IMR-90 (cell line): ENCODE data around the gene AIRE. TPM values are rescaled to one million over a fixed set of nuclear protein-coding genes. Genes with fewer than 3 reads are reported as not detected.

Experiments
- ATAC-seq: fragments of 200-7000 bp; cut with Tn5 transposase; 2 replicates; pipeline ENCODE4 v1.9.1; 2020; ENCODE audit warnings: low read depth, mild to moderate bottlenecking, moderate library complexity
- BruUV-seq: library from RNA; stranded (reverse); fragments of 400-500 nt; replicated peaks from 2 replicates; lab custom pipeline; 2021; lab: Mats Ljungman, UMichigan
- CTCF ChIA-PET: fragments of 300-600 bp; formaldehyde crosslinking; extraction: SDS; loops from one replicate; lab custom pipeline; 2021; ENCODE audit warnings: antibody characterized with exemption; lab: Yijun Ruan, JAX
- POLR2A ChIA-PET: fragments of 300-600 bp; sonication (Branson Sonifier 250); formaldehyde crosslinking; loops from one replicate; lab custom pipeline; 2022; ENCODE audit warnings: antibody characterized with exemption; ENCODE audit not compliant: unreplicated experiment; lab: Charles Lee
- DNase-seq: peaks from one replicate; pipeline ENCODE4 v3.0.0; 2013
- H2AFZ ChIP-seq: replicated peaks from 2 replicates; pipeline ENCODE3; 2013; ENCODE audit warnings: low read length, mild to moderate bottlenecking; ENCODE audit not compliant: poor library complexity
- H2AK5ac ChIP-seq: 2 replicates; pipeline ENCODE4 v1.6.1; 2013; ENCODE audit warnings: low read depth, low read length, inconsistent platforms
- H2AK9ac ChIP-seq: replicated peaks from 2 replicates; pipeline ENCODE3; 2013; ENCODE audit warnings: mild to moderate bottlenecking, low read depth, low read length, moderate library complexity; ENCODE audit not compliant: poor library complexity
- H2BK120ac ChIP-seq: 2 replicates; pipeline ENCODE4 v1.6.1; 2013; ENCODE audit warnings: low read depth, low read length, inconsistent platforms
- H2BK15ac ChIP-seq: 3 replicates; pipeline ENCODE4 v1.6.1; 2013; ENCODE audit warnings: low read depth, low read length, inconsistent platforms
- H2BK20ac ChIP-seq: 2 replicates; pipeline ENCODE4 v1.6.1; 2013; ENCODE audit warnings: low read depth, mild to moderate bottlenecking, inconsistent platforms, low read length, moderate library complexity
- H2BK5ac ChIP-seq: 2 replicates; pipeline ENCODE4 v1.6.1; 2013; ENCODE audit warnings: mild to moderate bottlenecking, low read depth, low read length, inconsistent platforms; ENCODE audit not compliant: poor library complexity, severe bottlenecking
- H3K14ac ChIP-seq: replicated peaks from 2 replicates; pipeline ENCODE4 v1.6.1; 2013; ENCODE audit warnings: low read depth, low read length, inconsistent platforms
- H3K18ac ChIP-seq: 2 replicates; pipeline ENCODE4 v1.6.1; 2013; ENCODE audit warnings: low read depth, low read length, control low read depth
- H3K23ac ChIP-seq: 2 replicates; pipeline ENCODE4 v1.6.1; 2013; ENCODE audit warnings: low read depth, low read length, inconsistent platforms
- H3K27ac ChIP-seq: 2 replicates; pipeline ENCODE4 v1.5.1; 2013; ENCODE audit warnings: mild to moderate bottlenecking, control low read depth, low read length; ENCODE audit not compliant: insufficient read depth
- H3K27me3 ChIP-seq: 2 replicates; pipeline ENCODE4 v1.6.1; 2013; ENCODE audit warnings: low read length; ENCODE audit not compliant: control insufficient read depth, insufficient read depth
- H3K36me3 ChIP-seq: 2 replicates; pipeline ENCODE4 v1.6.1; 2013; ENCODE audit warnings: low read length, mixed read lengths; ENCODE audit not compliant: control insufficient read depth, insufficient read depth
- H3K4ac ChIP-seq: 2 replicates; pipeline ENCODE4 v1.6.1; 2013; ENCODE audit warnings: low read depth, low read length, inconsistent platforms
- H3K4me1 ChIP-seq: 2 replicates; pipeline ENCODE4 v1.6.1; 2013; ENCODE audit warnings: low read length, mixed read lengths; ENCODE audit not compliant: control insufficient read depth, insufficient read depth
- H3K4me2 ChIP-seq: 2 replicates; pipeline ENCODE4 v1.6.1; 2013; ENCODE audit warnings: low read depth, mild to moderate bottlenecking, control low read depth, low read length, moderate library complexity
- H3K4me3 ChIP-seq: 2 replicates; pipeline ENCODE4 v1.5.1; 2013; ENCODE audit warnings: low read depth, mild to moderate bottlenecking, control low read depth, low read length, moderate library complexity; ENCODE audit not compliant: insufficient read depth
- H3K56ac ChIP-seq: 2 replicates; pipeline ENCODE4 v1.6.1; 2013; ENCODE audit warnings: low read length, inconsistent platforms; ENCODE audit not compliant: insufficient read depth; ENCODE audit errors: extremely low read depth
- H3K79me1 ChIP-seq, 2 experiments: 2 replicates each; pipeline ENCODE4 v1.6.1; 2013; ENCODE audit warnings: low read length in 2 of 2, inconsistent platforms in 1 of 2, low read depth in 1 of 2
- H3K9ac ChIP-seq: 2 replicates; pipeline ENCODE4 v1.6.1; 2013; ENCODE audit warnings: low read depth, low read length, control low read depth
- H3K9me1 ChIP-seq: 2 replicates; pipeline ENCODE4 v1.6.1; 2013; ENCODE audit warnings: low read length, inconsistent platforms; ENCODE audit not compliant: insufficient read depth
- H3K9me3 ChIP-seq: 2 replicates; pipeline ENCODE4 v1.6.1; 2013; ENCODE audit warnings: low read length; ENCODE audit not compliant: control insufficient read depth, insufficient read depth
- H4K20me1 ChIP-seq: 2 replicates; pipeline ENCODE4 v1.6.1; 2013; ENCODE audit warnings: low read length, inconsistent platforms; ENCODE audit not compliant: insufficient read depth
- H4K5ac ChIP-seq: 2 replicates; pipeline ENCODE4 v1.6.1; 2013; ENCODE audit warnings: mild to moderate bottlenecking, low read depth, low read length, control low read depth
- H4K8ac ChIP-seq, 2 experiments: 2 replicates each; pipeline ENCODE4 v1.6.1; 2013; ENCODE audit warnings: low read depth in 2 of 2, low read length in 2 of 2, control low read depth in 1 of 2, inconsistent platforms in 1 of 2
- H4K91ac ChIP-seq: 2 replicates; pipeline ENCODE4 v1.6.1; 2013; ENCODE audit warnings: low read depth, low read length, inconsistent platforms; ENCODE audit not compliant: insufficient read depth
- BHLHE40 ChIP-seq: fragments of 150-350 bp; IDR thresholded peaks from 2 replicates; pipeline ENCODE4 v1.6.1; 2016; ENCODE audit warnings: mild to moderate bottlenecking, low read depth, low read length
- CEBPB ChIP-seq: IDR thresholded peaks from 2 replicates; pipeline ENCODE4 v1.6.1; 2012; ENCODE audit warnings: low read depth, low read length, improper control_type of control experiment
- CHD1 ChIP-seq: IDR thresholded peaks from 2 replicates; pipeline ENCODE4 v1.6.1; 2012; ENCODE audit warnings: low read depth, low read length, improper control_type of control experiment
- FOS ChIP-seq: fragments of 150-350 bp; IDR thresholded peaks from 2 replicates; pipeline ENCODE4 v1.6.1; 2016; ENCODE audit warnings: low read depth, low read length
- MAFK ChIP-seq: IDR thresholded peaks from 2 replicates; pipeline ENCODE4 v1.6.1; 2012; ENCODE audit warnings: low read depth, low read length, improper control_type of control experiment
- MAZ ChIP-seq: IDR thresholded peaks from 2 replicates; pipeline ENCODE4 v1.6.1; 2012; ENCODE audit warnings: low read depth, mild to moderate bottlenecking, low read length, improper control_type of control experiment, moderate library complexity, borderline replicate concordance
- MXI1 ChIP-seq: IDR thresholded peaks from 2 replicates; pipeline ENCODE4 v1.6.1; 2012; ENCODE audit warnings: low read depth, mild to moderate bottlenecking, low read length, moderate library complexity, borderline replicate concordance
- NFE2L2 ChIP-seq: fragments of 150-350 bp; IDR thresholded peaks from 2 replicates; pipeline ENCODE4 v1.6.1; 2016; ENCODE audit warnings: low read depth, mild to moderate bottlenecking, low read length
- POLR2A ChIP-seq: IDR thresholded peaks from 2 replicates; pipeline ENCODE4 v1.6.1; 2012; ENCODE audit warnings: mild to moderate bottlenecking, low read depth, low read length
- RAD21 ChIP-seq: IDR thresholded peaks from 2 replicates; pipeline ENCODE4 v1.6.1; 2012; ENCODE audit warnings: low read length, improper control_type of control experiment
- RCOR1 ChIP-seq: IDR thresholded peaks from 2 replicates; pipeline ENCODE4 v1.6.1; 2012; ENCODE audit warnings: mild to moderate bottlenecking, low read length, improper control_type of control experiment; ENCODE audit not compliant: insufficient replicate concordance
- RFX5 ChIP-seq: IDR thresholded peaks from 2 replicates; pipeline ENCODE4 v1.8.0; 2012; ENCODE audit warnings: low read depth, mild to moderate bottlenecking, low read length, moderate library complexity
- SMC3 ChIP-seq: fragments of 150-350 bp; IDR thresholded peaks from 2 replicates; pipeline ENCODE4 v1.6.1; 2016; ENCODE audit warnings: low read depth, mild to moderate bottlenecking, antibody characterized with exemption, low read length, moderate library complexity
- WGBS, 2 experiments: methylation state at CpG; one replicate each; pipeline versions ENCODE4 v1.1.5 to v1.1.7; 2013; ENCODE audit warnings: missing lambda C conversion rate in 2 of 2; ENCODE audit not compliant: insufficient read length in 1 of 2; ENCODE audit errors: extremely low coverage in 2 of 2; 5-methylcytosine and 5-hydroxymethylcytosine counted together
- dilution Hi-C: fragments of 300-500 bp; cut with HindIII; formaldehyde crosslinking; loops from one replicate; pipeline ENCODE4 v1.14.3; 2018; ENCODE audit warnings: low sequenced_read_pairs; ENCODE audit not compliant: unreplicated experiment
- in situ Hi-C: fragments of 300-500 bp; cut with MboI; formaldehyde crosslinking; loops from 3 replicates; pipeline ENCODE4 v1.14.3; 2019; ENCODE audit warnings: low sequenced_read_pairs, inconsistent platforms, mixed read lengths
- intact Hi-C: fragments of 100-400 bp; cut with micrococcal nuclease; formaldehyde crosslinking; loops from 2 replicates; pipeline ENCODE4 v1.10.0; 2022
- polyA plus RNA-seq, 3 experiments: library from polyadenylated mRNA; depleted of rRNA; stranded (reverse); fragments of >200 nt; gene quantifications; 2 replicates each; pipeline ENCODE4 v1.2.3, GENCODE V29; 2012; ENCODE audit warnings: low replicate concordance in 1 of 3
- total RNA-seq: library from RNA; depleted of rRNA; stranded (reverse); fragments of >200 nt; gene quantifications from 2 replicates; pipeline ENCODE4 v1.2.3, GENCODE V29; 2012
- TF ChIP-seq, protein P1 (sequence below): fragments of 150-350 bp; IDR thresholded peaks from 2 replicates; pipeline ENCODE4 v1.6.1; 2016; ENCODE audit warnings: low read depth, mild to moderate bottlenecking, low read length, moderate library complexity, borderline replicate concordance
- TF ChIP-seq, protein P2 (sequence below): fragments of 150-350 bp; IDR thresholded peaks from 2 replicates; pipeline ENCODE4 v1.6.1; 2017; ENCODE audit warnings: mild to moderate bottlenecking, antibody characterized with exemption, low read length, low read depth
- TF ChIP-seq, protein P3 (sequence below): conservative IDR thresholded peaks from 2 replicates; pipeline ENCODE4 v1.5.1; 2012; ENCODE audit warnings: mild to moderate bottlenecking, low read depth, low read length, improper control_type of control experiment

AIRE gene
- total and polyA plus RNA-seq, 2 of the 4 experiments (the other 2 are of a cell fraction), result 0.05 TPM; not detected in 1

DNA sequence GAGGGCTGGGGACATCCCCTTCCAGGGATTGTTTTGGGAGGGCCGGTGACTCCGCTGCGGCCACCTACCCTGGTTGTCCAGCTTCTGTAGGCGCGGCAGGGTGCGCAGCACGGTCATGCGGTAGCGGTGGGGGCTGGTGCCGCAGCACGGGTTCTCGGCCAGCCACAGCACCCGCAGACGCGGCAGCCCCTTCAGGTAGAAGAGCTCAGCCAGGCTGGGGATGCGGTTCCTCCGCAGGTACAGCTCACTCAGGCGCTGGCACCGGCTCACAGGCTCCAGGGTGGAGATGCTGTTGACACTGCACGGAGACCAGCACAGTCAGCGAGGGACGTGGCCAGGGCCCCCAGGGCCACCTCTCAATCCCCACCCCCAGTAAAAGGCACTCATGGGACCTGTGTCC, 47.3 kb downstream of the AIRE start:
- Histone ChIP-seq H2BK20ac (no peak overlapping the region), H3K4me1 (peaks cover under 1% of the 10 kb centered on the region), H2BK5ac (no peak overlapping the region), H3K23ac (no peak overlapping the region), H3K27ac (no peak overlapping the region), H3K9me3 (no peaks in the 10 kb centered on the region), H3K18ac (no peak overlapping the region), H3K4ac (no peak overlapping the region), H2AK9ac (no peak overlapping the region), H4K91ac (no peak overlapping the region), H2BK15ac (no peak overlapping the region), H3K36me3 (peaks cover 12% of the 10 kb centered on the region; the same call in 1 of the 2 replicates), H3K4me3 (no peak overlapping the region), H3K9ac (no peak overlapping the region), H2AFZ (no peak overlapping the region), H2BK120ac (no peak overlapping the region), H3K79me1 (peaks cover 0 to 4% of the 10 kb centered on the region in 2 experiments; a peak in 1 of 4 replicates), H4K5ac (no peak overlapping the region), H3K27me3 (no peaks in the 10 kb centered on the region), H3K14ac (no peak overlapping the region), H2AK5ac (no peak overlapping the region), H3K4me2 (no peak overlapping the region), H4K8ac (no peak overlapping the region), H4K20me1 (peaks cover 12% of the 10 kb centered on the region), H3K56ac (no peak overlapping the region), H3K9me1 (peaks cover under 1% of the 10 kb centered on the region; the same call in 1 of the 2 replicates)
- DNase-seq (no peak), ATAC-seq (no peak)
- in situ Hi-C loops (no loop called here), dilution Hi-C loops (no loop called here), intact Hi-C loops (loop anchor here (10.0 kb wide), 1 partner anchor 152 kb away; no protein-coding TSS in a partner anchor)
- no peak for TF ChIP-seq MXI1
- TF ChIP-seq, protein P1, sequence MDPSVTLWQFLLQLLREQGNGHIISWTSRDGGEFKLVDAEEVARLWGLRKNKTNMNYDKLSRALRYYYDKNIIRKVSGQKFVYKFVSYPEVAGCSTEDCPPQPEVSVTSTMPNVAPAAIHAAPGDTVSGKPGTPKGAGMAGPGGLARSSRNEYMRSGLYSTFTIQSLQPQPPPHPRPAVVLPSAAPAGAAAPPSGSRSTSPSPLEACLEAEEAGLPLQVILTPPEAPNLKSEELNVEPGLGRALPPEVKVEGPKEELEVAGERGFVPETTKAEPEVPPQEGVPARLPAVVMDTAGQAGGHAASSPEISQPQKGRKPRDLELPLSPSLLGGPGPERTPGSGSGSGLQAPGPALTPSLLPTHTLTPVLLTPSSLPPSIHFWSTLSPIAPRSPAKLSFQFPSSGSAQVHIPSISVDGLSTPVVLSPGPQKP, result no peak
- TF ChIP-seq, protein P2, sequence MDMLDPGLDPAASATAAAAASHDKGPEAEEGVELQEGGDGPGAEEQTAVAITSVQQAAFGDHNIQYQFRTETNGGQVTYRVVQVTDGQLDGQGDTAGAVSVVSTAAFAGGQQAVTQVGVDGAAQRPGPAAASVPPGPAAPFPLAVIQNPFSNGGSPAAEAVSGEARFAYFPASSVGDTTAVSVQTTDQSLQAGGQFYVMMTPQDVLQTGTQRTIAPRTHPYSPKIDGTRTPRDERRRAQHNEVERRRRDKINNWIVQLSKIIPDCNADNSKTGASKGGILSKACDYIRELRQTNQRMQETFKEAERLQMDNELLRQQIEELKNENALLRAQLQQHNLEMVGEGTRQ, result no peak
- TF ChIP-seq POLR2A, result no peak
- no peak for TF ChIP-seq RCOR1
- no peak for TF ChIP-seq SMC3
- TF ChIP-seq FOS, result no peak
- no peak for TF ChIP-seq CHD1
- no peak for TF ChIP-seq NFE2L2
- TF ChIP-seq RFX5, result no peak
- no peak for TF ChIP-seq RAD21
- TF ChIP-seq, protein P3, sequence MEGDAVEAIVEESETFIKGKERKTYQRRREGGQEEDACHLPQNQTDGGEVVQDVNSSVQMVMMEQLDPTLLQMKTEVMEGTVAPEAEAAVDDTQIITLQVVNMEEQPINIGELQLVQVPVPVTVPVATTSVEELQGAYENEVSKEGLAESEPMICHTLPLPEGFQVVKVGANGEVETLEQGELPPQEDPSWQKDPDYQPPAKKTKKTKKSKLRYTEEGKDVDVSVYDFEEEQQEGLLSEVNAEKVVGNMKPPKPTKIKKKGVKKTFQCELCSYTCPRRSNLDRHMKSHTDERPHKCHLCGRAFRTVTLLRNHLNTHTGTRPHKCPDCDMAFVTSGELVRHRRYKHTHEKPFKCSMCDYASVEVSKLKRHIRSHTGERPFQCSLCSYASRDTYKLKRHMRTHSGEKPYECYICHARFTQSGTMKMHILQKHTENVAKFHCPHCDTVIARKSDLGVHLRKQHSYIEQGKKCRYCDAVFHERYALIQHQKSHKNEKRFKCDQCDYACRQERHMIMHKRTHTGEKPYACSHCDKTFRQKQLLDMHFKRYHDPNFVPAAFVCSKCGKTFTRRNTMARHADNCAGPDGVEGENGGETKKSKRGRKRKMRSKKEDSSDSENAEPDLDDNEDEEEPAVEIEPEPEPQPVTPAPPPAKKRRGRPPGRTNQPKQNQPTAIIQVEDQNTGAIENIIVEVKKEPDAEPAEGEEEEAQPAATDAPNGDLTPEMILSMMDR, result no peak
- TF ChIP-seq MAFK, result no peak
- no peak for TF ChIP-seq MAZ
- TF ChIP-seq BHLHE40, result no peak
- TF ChIP-seq CEBPB, result no peak
- no TSS peak for BruUV-seq
- CTCF ChIA-PET, result no interaction called here
- POLR2A ChIA-PET, result no interaction called here
- WGBS, 2 experiments, result 97% methylated on average over 6 of the region's 22 CpGs; no CpG with 5 or more reads in 1 of the 2 experiments
